IPS-18a (cell line): ENCODE results near the gene NRN1L.

Experiments
- H3K27ac ChIP-seq: one replicate; pipeline ENCODE4 v1.5.1; 2013; ENCODE audit warnings: low read length
- H3K27me3 ChIP-seq: one replicate; pipeline ENCODE4 v1.6.1; 2013; ENCODE audit warnings: mild to moderate bottlenecking, low read length; ENCODE audit not compliant: control insufficient read depth, insufficient read depth
- H3K36me3 ChIP-seq: one replicate; pipeline ENCODE4 v1.6.1; 2013; ENCODE audit warnings: low read depth, low read length; ENCODE audit not compliant: control insufficient read depth
- H3K4me1 ChIP-seq: one replicate; pipeline ENCODE4 v1.6.1; 2013; ENCODE audit warnings: low read depth, low read length; ENCODE audit not compliant: control insufficient read depth
- H3K4me3 ChIP-seq: one replicate; pipeline ENCODE4 v1.5.1; 2013; ENCODE audit warnings: low read length
- H3K9ac ChIP-seq: one replicate; pipeline ENCODE4 v1.6.1; 2013; ENCODE audit warnings: mild to moderate bottlenecking, low read length, moderate library complexity
- H3K9me3 ChIP-seq: one replicate; pipeline ENCODE4 v1.6.1; 2013; ENCODE audit warnings: low read depth, low read length; ENCODE audit not compliant: control insufficient read depth

NRN1L gene

GRCh38 chr16:67846320-67847063, 38.2 kb upstream of the NRN1L start, which contains the start of gene NUTF2:
Gene NUTF2, plus strand, starts transcription at chr16:67846933. Its CDS starts 18,198 bp downstream, at chr16:67865131.
- no peaks in the 10 kb centered on the region for H3K27me3 ChIP-seq
- H3K9me3 ChIP-seq: no peaks in the 10 kb centered on the region
- H3K36me3 ChIP-seq: no peaks in the 10 kb centered on the region
- H3K4me1 ChIP-seq: peaks cover 32% of the 10 kb centered on the region
- peak within 1 kb of the TSS; percentile 90 for H3K9ac ChIP-seq
- H3K27ac ChIP-seq: peak within 1 kb of the TSS; percentile 79
- peak within 1 kb of the TSS; percentile 79 for H3K4me3 ChIP-seq

GRCh38 chr16:67847064-67847861, 37.4 kb upstream of the NRN1L start, which contains the start of gene CENPT:
Gene CENPT, minus strand, starts transcription at chr16:67847693. Its CDS starts 13,834 bp downstream, at chr16:67833859.
- no peaks in the 10 kb centered on the region for H3K27me3 ChIP-seq
- peak within 1 kb of the TSS; percentile 79 for H3K27ac ChIP-seq
- peak within 1 kb of the TSS; percentile 90 for H3K9ac ChIP-seq
- H3K4me1 ChIP-seq: peaks cover 31% of the 10 kb centered on the region
- no peaks in the 10 kb centered on the region for H3K9me3 ChIP-seq
- H3K36me3 ChIP-seq: peaks cover 4% of the 10 kb centered on the region
- H3K4me3 ChIP-seq: peak within 1 kb of the TSS; percentile 79

- H3K4me3 ChIP-seq: peak overlapping the region; percentile 79
- peaks cover 30% of the 10 kb centered on the region for H3K4me1 ChIP-seq
- no peaks in the 10 kb centered on the region for H3K27me3 ChIP-seq
- peaks cover 4% of the 10 kb centered on the region for H3K36me3 ChIP-seq
- peak overlapping the region; percentile 44 for H3K27ac ChIP-seq
- peak overlapping the region; percentile 90 for H3K9ac ChIP-seq
- no peaks in the 10 kb centered on the region for H3K9me3 ChIP-seq
Observed at GRCh38 chr16:67848118-67848517, 36.6 kb upstream of the NRN1L start.

GRCh38 chr16:67853670-67854069, 31.0 kb upstream of the NRN1L start:
- Histone ChIP-seq H3K9ac (no peak overlapping the region), H3K27me3 (no peaks in the 10 kb centered on the region), H3K9me3 (no peaks in the 10 kb centered on the region), H3K4me1 (peaks cover 23% of the 10 kb centered on the region), H3K36me3 (peaks cover 4% of the 10 kb centered on the region), H3K4me3 (no peak overlapping the region), H3K27ac (no peak overlapping the region)

- Histone ChIP-seq H3K36me3 (peaks cover 8% of the 10 kb centered on the region), H3K4me3 (no peak overlapping the region), H3K27me3 (no peaks in the 10 kb centered on the region), H3K9ac (no peak overlapping the region), H3K27ac (no peak overlapping the region), H3K4me1 (peaks cover 20% of the 10 kb centered on the region), H3K9me3 (no peaks in the 10 kb centered on the region)
Observed at GRCh38 chr16:67855789-67856188, 28.9 kb upstream of the NRN1L start.

- Histone ChIP-seq H3K9me3 (no peaks in the 10 kb centered on the region), H3K27me3 (no peaks in the 10 kb centered on the region), H3K9ac (peak overlapping the region; percentile 64), H3K27ac (peak overlapping the region; percentile 74), H3K4me3 (peak overlapping the region; percentile 31), H3K36me3 (peaks cover 10% of the 10 kb centered on the region), H3K4me1 (peaks cover 20% of the 10 kb centered on the region)
Observed at GRCh38 chr16:67856927-67857546, 27.6 kb upstream of the NRN1L start.

- H3K27ac ChIP-seq: peak overlapping the region; percentile 84
- H3K27me3 ChIP-seq: no peaks in the 10 kb centered on the region
- no peaks in the 10 kb centered on the region for H3K9me3 ChIP-seq
- H3K9ac ChIP-seq: peak overlapping the region; percentile 64
- peaks cover 20% of the 10 kb centered on the region for H3K4me1 ChIP-seq
- H3K36me3 ChIP-seq: peaks cover 8% of the 10 kb centered on the region
- H3K4me3 ChIP-seq: peak overlapping the region; percentile 31
Observed at GRCh38 chr16:67857547-67858233, 27.0 kb upstream of the NRN1L start.

- Histone ChIP-seq H3K27ac (peak overlapping the region; percentile 84), H3K9me3 (no peaks in the 10 kb centered on the region), H3K4me1 (peaks cover 20% of the 10 kb centered on the region), H3K9ac (peak overlapping the region; percentile 60), H3K4me3 (peak overlapping the region; percentile 26), H3K36me3 (peaks cover 8% of the 10 kb centered on the region), H3K27me3 (no peaks in the 10 kb centered on the region)
Observed at GRCh38 chr16:67858500-67858899, 26.2 kb upstream of the NRN1L start.

- peaks cover 20% of the 10 kb centered on the region for H3K4me1 ChIP-seq
- no peak overlapping the region for H3K9ac ChIP-seq
- H3K27me3 ChIP-seq: no peaks in the 10 kb centered on the region
- H3K9me3 ChIP-seq: no peaks in the 10 kb centered on the region
- H3K27ac ChIP-seq: no peak overlapping the region
- H3K4me3 ChIP-seq: no peak overlapping the region
- H3K36me3 ChIP-seq: peaks cover 13% of the 10 kb centered on the region
Observed at GRCh38 chr16:67860589-67861398, 23.9 kb upstream of the NRN1L start.

GRCh38 chr16:67861877-67862276, 22.8 kb upstream of the NRN1L start:
- no peaks in the 10 kb centered on the region for H3K27me3 ChIP-seq
- H3K9ac ChIP-seq: no peak overlapping the region
- no peaks in the 10 kb centered on the region for H3K9me3 ChIP-seq
- peaks cover 16% of the 10 kb centered on the region for H3K4me1 ChIP-seq
- H3K27ac ChIP-seq: no peak overlapping the region
- no peak overlapping the region for H3K4me3 ChIP-seq
- peaks cover 13% of the 10 kb centered on the region for H3K36me3 ChIP-seq
